Liver (tissue), 9 donors: ENCODE measurements around the gene S100A4. TPM values are rescaled to one million over a fixed set of nuclear protein-coding genes. Genes with fewer than 3 reads are reported as not detected.

Experiments used
- DNase-seq: peaks from one replicate; pipeline ENCODE4 v3.0.0-alpha.2; 2017; ENCODE audit warnings: low spot score
- H3K27ac ChIP-seq, 2 donors: one replicate each; pipeline ENCODE4 v1.7.0; 2013; ENCODE audit warnings: inconsistent platforms in 2 of 2, low read length in 2 of 2, control low read depth in 1 of 2, low read depth in 1 of 2, mild to moderate bottlenecking in 1 of 2
- H3K27me3 ChIP-seq, 4 donors: one replicate each; pipeline versions ENCODE4 v1.6.1 to v1.7.0; 2013; ENCODE audit warnings: low read length in 3 of 4, inconsistent platforms in 1 of 4, mild to moderate bottlenecking in 1 of 4, moderate library complexity in 1 of 4; ENCODE audit not compliant: control insufficient read depth in 4 of 4, insufficient read depth in 4 of 4
- H3K36me3 ChIP-seq, 4 donors: one replicate each; pipeline versions ENCODE4 v1.6.1 to v1.7.0; 2013; ENCODE audit warnings: low read length in 3 of 4, mild to moderate bottlenecking in 3 of 4, low read depth in 1 of 4, moderate library complexity in 1 of 4; ENCODE audit not compliant: control insufficient read depth in 4 of 4, insufficient read depth in 3 of 4
- H3K4me1 ChIP-seq, 4 donors: one replicate each; pipeline versions ENCODE4 v1.6.1 to v1.7.0; 2013; ENCODE audit warnings: low read length in 3 of 4, mild to moderate bottlenecking in 3 of 4, moderate library complexity in 1 of 4; ENCODE audit not compliant: control insufficient read depth in 4 of 4, insufficient read depth in 4 of 4
- H3K4me3 ChIP-seq, 3 donors: one replicate each; pipeline versions ENCODE4 v1.6.1 to v1.7.0; 2013; ENCODE audit warnings: low read length in 3 of 3, control low read depth in 1 of 3, low read depth in 1 of 3, mild to moderate bottlenecking in 1 of 3
- H3K9ac ChIP-seq, 2 donors: one replicate each; pipeline ENCODE4 v1.7.0; 2013; ENCODE audit warnings: low read length in 2 of 2, mild to moderate bottlenecking in 2 of 2, moderate library complexity in 2 of 2, control low read depth in 1 of 2, low read depth in 1 of 2
- H3K9me3 ChIP-seq, 4 donors: one replicate each; pipeline versions ENCODE4 v1.6.1 to v1.7.0; 2013; ENCODE audit warnings: low read length in 3 of 4; ENCODE audit not compliant: control insufficient read depth in 4 of 4
- ATF3 ChIP-seq: IDR thresholded peaks from 2 replicates; pipeline ENCODE4 v1.6.1; 2016; ENCODE audit warnings: antibody characterized with exemption
- CTCF ChIP-seq: fragments of 150-350 bp; IDR thresholded peaks from 2 replicates; pipeline ENCODE4 v1.5.1; 2017; ENCODE audit warnings: improper control_type of control experiment, low read depth, low read length; ENCODE audit not compliant: missing input control
- EGR1 ChIP-seq, 2 donors: IDR thresholded peaks; 2 replicates each; pipeline ENCODE4 v1.6.1; 2016 to 2018; ENCODE audit warnings: antibody characterized with exemption in 2 of 2, low read depth in 2 of 2
- FOXA1 ChIP-seq: IDR thresholded peaks from 2 replicates; pipeline ENCODE4 v1.6.1; 2016; ENCODE audit warnings: antibody characterized with exemption
- FOXA2 ChIP-seq: IDR thresholded peaks from 2 replicates; pipeline ENCODE4 v1.6.1; 2016; ENCODE audit warnings: antibody characterized with exemption
- GABPA ChIP-seq, 2 donors: IDR thresholded peaks in 1 of 2; conservative IDR thresholded peaks in 1 of 2; 2 replicates each; pipeline ENCODE4 v1.6.1; 2016; ENCODE audit warnings: antibody characterized with exemption in 2 of 2, mild to moderate bottlenecking in 1 of 2, moderate library complexity in 1 of 2
- HNF4A ChIP-seq, 2 donors: conservative IDR thresholded peaks; 2 replicates each; pipeline ENCODE4 v1.6.1; 2016; ENCODE audit warnings: antibody characterized with exemption in 2 of 2, mild to moderate bottlenecking in 2 of 2
- HNF4G ChIP-seq: IDR thresholded peaks from 2 replicates; pipeline ENCODE4 v1.6.1; 2016; ENCODE audit warnings: antibody characterized with exemption
- JUND ChIP-seq, 2 donors: IDR thresholded peaks; 2 replicates each; pipeline ENCODE4 v1.6.1; 2016; ENCODE audit warnings: antibody characterized with exemption in 2 of 2
- MAX ChIP-seq: IDR thresholded peaks from 2 replicates; pipeline ENCODE4 v1.6.1; 2016; ENCODE audit warnings: antibody characterized with exemption
- NR2F2 ChIP-seq: IDR thresholded peaks from 2 replicates; pipeline ENCODE4 v1.6.1; 2016; ENCODE audit warnings: antibody characterized with exemption
- RAD21 ChIP-seq, 2 donors: IDR thresholded peaks; 2 replicates each; pipeline ENCODE4 v1.6.1; 2016; ENCODE audit warnings: antibody characterized with exemption in 2 of 2, mild to moderate bottlenecking in 2 of 2
- REST ChIP-seq: IDR thresholded peaks from 2 replicates; pipeline ENCODE4 v1.6.1; 2016; ENCODE audit warnings: antibody characterized with exemption, mild to moderate bottlenecking
- SP1 ChIP-seq: IDR thresholded peaks from 2 replicates; pipeline ENCODE4 v1.6.1; 2018; ENCODE audit warnings: antibody characterized with exemption, mild to moderate bottlenecking
- TAF1 ChIP-seq: conservative IDR thresholded peaks from 2 replicates; pipeline ENCODE4 v1.6.1; 2016; ENCODE audit warnings: antibody characterized with exemption, mild to moderate bottlenecking
- YY1 ChIP-seq: IDR thresholded peaks from 2 replicates; pipeline ENCODE4 v1.6.1; 2016; ENCODE audit warnings: antibody characterized with exemption, mild to moderate bottlenecking
- ZBTB33 ChIP-seq: IDR thresholded peaks from 2 replicates; pipeline ENCODE4 v1.6.1; 2016; ENCODE audit warnings: antibody characterized with exemption
- WGBS: extraction: QIAGEN DNeasy Blood & Tissue Kit; methylation state at CpG from one replicate; pipeline ENCODE4 v1.1.7; 2013; 5-methylcytosine and 5-hydroxymethylcytosine counted together
- polyA plus RNA-seq, 2 donors: library from polyadenylated mRNA; stranded (reverse) in 1 of 2; unstranded in 1 of 2; fragments of 200-250 nt in 1 of 2; fragments of >200 nt in 1 of 2; fragmentation: Nextera tagmentation in 1 of 2; extraction: Ambion mirVana in 1 of 2; gene quantifications; one replicate each; pipeline versions ENCODE4 v1.2.1 to v1.2.3, GENCODE V29; 2013 to 2015
- total RNA-seq, 2 donors: library from RNA; depleted of rRNA; stranded (reverse); fragments of >200 nt; gene quantifications; one replicate each; pipeline ENCODE4 v1.2.3, GENCODE V29; 2014
- donor health status: healthy.
- donor health status: healthy.
- donor health status: healthy.
- donor health status: healthy.
- donor health status: healthy.

Gene S100A4
- total and polyA plus RNA-seq, 4 donors: 4.8 to 69.8 (median 16.7) TPM

GRCh38 chr1:153568367-153569099 lies 22.9 kb upstream of the S100A4 start:
- Histone ChIP-seq H3K9me3 (no peaks in the 10 kb centered on the region), H3K4me1 (peaks cover 0 to 10% (median 4%) of the 10 kb centered on the region in 4 donors), H3K27ac (no peak overlapping the region), H3K4me3 (peak overlapping the region in 2 of 3 donors; percentile 2 to 30), H3K27me3 (no peaks in the 10 kb centered on the region), H3K9ac (no peak overlapping the region), H3K36me3 (no peaks in the 10 kb centered on the region)
- DNase-seq: peak; percentile 85
- peak; percentile 65 for TF ChIP-seq YY1
- no peak for TF ChIP-seq TAF1
- TF ChIP-seq HNF4G: no peak
- no peak for TF ChIP-seq SP1
- TF ChIP-seq CTCF: peak; percentile 98
- TF ChIP-seq JUND (IDR thresholded peaks at IDR 0.05): no peak
- TF ChIP-seq RAD21 (IDR thresholded peaks at IDR 0.05): peak; percentile 95 to 97
- no peak for TF ChIP-seq GABPA (IDR thresholded peaks at IDR 0.05 in 1 of 2, conservative IDR thresholded peaks at IDR 0.05 in 1 of 2)
- WGBS: 14% methylated on average over 25 of the region's 25 CpGs

GRCh38 chr1:153567621-153568366 lies 22.2 kb upstream of the S100A4 start:
- no peak overlapping the region for H3K9ac ChIP-seq
- H3K36me3 ChIP-seq: no peaks in the 10 kb centered on the region
- H3K4me1 ChIP-seq: peaks cover 0 to 9% (median 4%) of the 10 kb centered on the region in 4 donors
- no peak overlapping the region for H3K27ac ChIP-seq
- no peaks in the 10 kb centered on the region for H3K27me3 ChIP-seq
- TF ChIP-seq JUND (IDR thresholded peaks at IDR 0.05) (no peak), ZBTB33 (no peak), FOXA1 (no peak), NR2F2 (no peak), HNF4A (conservative IDR thresholded peaks at IDR 0.05) (no peak), MAX (no peak), RAD21 (IDR thresholded peaks at IDR 0.05) (no peak), EGR1 (IDR thresholded peaks at IDR 0.05; ENCODE audit: low read depth in 2 of 2) (no peak), ATF3 (no peak), FOXA2 (no peak), GABPA (IDR thresholded peaks at IDR 0.05 in 1 of 2, conservative IDR thresholded peaks at IDR 0.05 in 1 of 2) (no peak), HNF4G (no peak), YY1 (no peak), TAF1 (no peak), REST (no peak), SP1 (no peak)
- no peaks in the 10 kb centered on the region for H3K9me3 ChIP-seq
- H3K4me3 ChIP-seq: no peak overlapping the region
- WGBS: 87% methylated on average over 22 of the region's 22 CpGs
- DNase-seq: no peak
